DOHH2 (cell line): ENCODE results near the gene RXRA.

Experiments used
- H3F3A ChIP-seq: fragments of 200-600 bp; sonication (generic), shearing (Covaris generic); 2 replicates; pipeline ENCODE4 v1.6.0; 2016; ENCODE audit warnings: antibody characterized with exemption, mild to moderate bottlenecking; ENCODE audit not compliant: control insufficient read depth, insufficient read depth
- H3K27ac ChIP-seq: fragments of 200-600 bp; sonication (generic); 2 replicates; pipeline ENCODE4 v1.5.1; 2014; ENCODE audit warnings: low read depth, mild to moderate bottlenecking, low read length, moderate library complexity
- H3K27me3 ChIP-seq: fragments of 200-600 bp; sonication (generic); 2 replicates; pipeline ENCODE4 v1.6.1; 2014; ENCODE audit warnings: mild to moderate bottlenecking, low read length, mixed read lengths; ENCODE audit not compliant: control insufficient read depth
- H3K36me3 ChIP-seq: fragments of 200-600 bp; sonication (generic); 2 replicates; pipeline ENCODE4 v1.6.1; 2014; ENCODE audit warnings: mild to moderate bottlenecking, low read length, moderate library complexity, mixed read lengths; ENCODE audit not compliant: control insufficient read depth
- H3K4me1 ChIP-seq: fragments of 200-600 bp; sonication (generic); 2 replicates; pipeline ENCODE4 v1.6.1; 2014; ENCODE audit warnings: mild to moderate bottlenecking, low read length, mixed read lengths; ENCODE audit not compliant: control insufficient read depth
- H3K4me2 ChIP-seq: fragments of 200-600 bp; sonication (generic); 2 replicates; pipeline ENCODE4 v1.6.0; 2014; ENCODE audit warnings: mild to moderate bottlenecking, low read length, moderate library complexity
- H3K4me3 ChIP-seq: fragments of 200-600 bp; sonication (generic); 2 replicates; pipeline ENCODE4 v1.5.1; 2014; ENCODE audit warnings: mild to moderate bottlenecking, low read length, mixed read lengths
- H3K79me2 ChIP-seq: fragments of 200-600 bp; sonication (generic); 2 replicates; pipeline ENCODE4 v1.6.1; 2014; ENCODE audit warnings: mild to moderate bottlenecking, low read length, mixed read lengths; ENCODE audit not compliant: control insufficient read depth
- H3K9me2 ChIP-seq: fragments of 200-600 bp; sonication (generic); replicated peaks from 2 replicates; pipeline ENCODE4 v1.6.1; 2014; ENCODE audit warnings: mild to moderate bottlenecking, low read length, mixed read lengths; ENCODE audit not compliant: control insufficient read depth
- H3K9me3 ChIP-seq: fragments of 200-600 bp; sonication (generic); 2 replicates; pipeline ENCODE4 v1.6.1; 2014; ENCODE audit warnings: antibody characterized with exemption, low read length, mixed read lengths; ENCODE audit not compliant: control insufficient read depth, insufficient read depth
- H4K20me1 ChIP-seq: fragments of 200-600 bp; sonication (generic); 2 replicates; pipeline ENCODE4 v1.6.0; 2014; ENCODE audit warnings: low read depth, mild to moderate bottlenecking, antibody characterized with exemption, low read length, moderate library complexity; ENCODE audit not compliant: control insufficient read depth, insufficient read depth
- CTCF ChIP-seq: fragments of 200-600 bp; sonication (generic); IDR thresholded peaks from one replicate; pipeline ENCODE4 v1.5.1; 2014; ENCODE audit warnings: antibody characterized with exemption, mild to moderate bottlenecking, low read depth, low read length; ENCODE audit not compliant: poor library complexity, severe bottlenecking
- EZH2phosphoT487 ChIP-seq: fragments of 200-600 bp; sonication (generic); IDR thresholded peaks from 2 replicates; pipeline ENCODE4 v1.6.1; 2017; ENCODE audit warnings: borderline replicate concordance, mild to moderate bottlenecking, antibody characterized with exemption, low read length, moderate library complexity, mixed read lengths

The RXRA gene

GRCh38 chr9:134338394-134339182 is 12.3 kb downstream of the RXRA start:
- Histone ChIP-seq H4K20me1 (no peaks in the 10 kb centered on the region), H3K79me2 (no peaks in the 10 kb centered on the region), H3K4me1 (no peaks in the 10 kb centered on the region), H3K4me3 (no peak overlapping the region), H3K4me2 (no peak overlapping the region), H3K27ac (no peak overlapping the region), H3K9me3 (no peaks in the 10 kb centered on the region), H3K36me3 (no peaks in the 10 kb centered on the region), H3K9me2 (no peaks in the 10 kb centered on the region), H3K27me3 (no peaks in the 10 kb centered on the region), H3F3A (no peaks in the 10 kb centered on the region)
- TF ChIP-seq EZH2phosphoT487 (no peak), CTCF (no peak)

- H3F3A ChIP-seq = no peaks in the 10 kb centered on the region
- H3K36me3 ChIP-seq = no peaks in the 10 kb centered on the region
- H3K27me3 ChIP-seq = no peaks in the 10 kb centered on the region
- H3K79me2 ChIP-seq = no peaks in the 10 kb centered on the region
- no peak overlapping the region for H3K27ac ChIP-seq
- no peaks in the 10 kb centered on the region for H4K20me1 ChIP-seq
- no peak overlapping the region for H3K4me3 ChIP-seq
- H3K9me2 ChIP-seq = no peaks in the 10 kb centered on the region
- no peak for TF ChIP-seq EZH2phosphoT487
- no peak for TF ChIP-seq CTCF
- no peaks in the 10 kb centered on the region for H3K4me1 ChIP-seq
- no peaks in the 10 kb centered on the region for H3K9me3 ChIP-seq
- H3K4me2 ChIP-seq = no peak overlapping the region
Observed at GRCh38 chr9:134339183-134339806, 13.0 kb downstream of the RXRA start.

- Histone ChIP-seq H3K4me3 (no peak overlapping the region), H3F3A (no peaks in the 10 kb centered on the region), H4K20me1 (no peaks in the 10 kb centered on the region), H3K27me3 (no peaks in the 10 kb centered on the region), H3K4me1 (no peaks in the 10 kb centered on the region), H3K79me2 (no peaks in the 10 kb centered on the region), H3K27ac (no peak overlapping the region), H3K4me2 (no peak overlapping the region), H3K9me2 (no peaks in the 10 kb centered on the region), H3K9me3 (no peaks in the 10 kb centered on the region), H3K36me3 (no peaks in the 10 kb centered on the region)
- no peak for TF ChIP-seq CTCF
- no peak for TF ChIP-seq EZH2phosphoT487
Observed at GRCh38 chr9:134340475-134341160, 14.4 kb downstream of the RXRA start.
